HUES64 (cell line): Measurements from ENCODE around the gene LSM3.

ENCODE experiments used
- H3K27ac ChIP-seq: 2 replicates; pipeline ENCODE4 v1.7.0; 2013; ENCODE audit warnings: low read depth, low read length, inconsistent platforms
- H3K27me3 ChIP-seq: 2 replicates; pipeline ENCODE4 v1.6.1; 2013; ENCODE audit warnings: mild to moderate bottlenecking, low read length; ENCODE audit not compliant: insufficient read depth
- H3K36me3 ChIP-seq: 2 replicates; pipeline ENCODE4 v1.6.1; 2013; ENCODE audit warnings: mild to moderate bottlenecking, low read length; ENCODE audit not compliant: insufficient read depth
- H3K4me1 ChIP-seq: 2 replicates; pipeline ENCODE4 v1.6.1; 2013; ENCODE audit warnings: mild to moderate bottlenecking, low read length, moderate library complexity; ENCODE audit not compliant: insufficient read depth
- H3K4me3 ChIP-seq: 2 replicates; pipeline ENCODE4 v1.5.1; 2013; ENCODE audit warnings: mild to moderate bottlenecking, low read length, moderate library complexity
- H3K9ac ChIP-seq: 2 replicates; pipeline ENCODE4 v1.6.1; 2013; ENCODE audit warnings: mild to moderate bottlenecking, low read depth, low read length
- H3K9me3 ChIP-seq: 2 replicates; pipeline ENCODE4 v1.6.1; 2013; ENCODE audit warnings: low read depth, low read length; ENCODE audit not compliant: insufficient read depth
- WGBS: fragments of 150-250, 120-280 bp; methylation state at CpG from one replicate; pipeline ENCODE4 v1.1.7; 2013; ENCODE audit warnings: missing lambda C conversion rate; 5-methylcytosine and 5-hydroxymethylcytosine counted together

LSM3 gene

DNA sequence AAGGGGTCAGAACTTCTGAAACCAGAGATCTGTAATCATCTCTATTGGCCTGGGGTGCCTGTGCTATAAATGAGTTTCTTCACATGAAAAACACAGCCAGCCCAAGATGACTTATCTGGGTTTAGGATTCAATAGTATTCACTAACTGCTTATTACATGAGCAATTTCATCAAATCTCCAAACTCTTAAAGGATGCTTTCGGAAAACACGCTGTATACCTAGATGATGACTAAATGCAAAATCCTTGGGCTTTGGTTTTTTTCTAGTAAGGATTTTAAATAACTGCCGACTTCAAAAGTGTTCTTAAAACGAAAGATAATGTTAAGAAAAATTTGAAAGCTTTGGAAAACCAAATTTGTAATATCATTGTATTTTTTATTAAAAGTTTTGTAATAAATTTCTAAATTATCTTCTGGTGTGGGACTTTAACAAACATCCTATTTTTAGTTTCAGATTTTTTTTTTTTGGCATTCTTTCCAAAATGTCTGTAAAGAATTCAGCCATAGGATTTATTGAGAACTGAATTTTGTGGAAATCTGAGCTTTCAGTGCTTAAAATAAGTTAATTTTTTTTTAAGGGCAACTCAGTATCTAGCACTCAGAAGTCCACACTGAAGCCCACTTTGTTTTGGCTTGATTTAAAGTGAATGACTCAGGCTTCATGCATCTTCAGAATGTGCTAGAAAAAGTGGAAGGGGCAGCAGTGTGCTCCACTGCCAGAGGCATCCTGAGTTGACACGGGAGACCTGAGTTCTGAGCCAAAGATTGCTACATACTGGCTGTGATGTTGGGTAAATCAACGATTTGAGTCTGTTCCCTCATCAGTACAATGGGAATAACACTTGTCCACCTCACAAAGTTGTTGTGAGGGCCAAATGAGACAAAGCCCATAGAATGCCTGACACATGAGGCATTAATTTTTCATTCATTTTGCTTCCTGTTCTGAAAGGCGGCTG is 35.1 kb upstream of the LSM3 start:
- peaks cover 56% of the 10 kb centered on the region for H3K36me3 ChIP-seq
- H3K9me3 ChIP-seq: no peaks in the 10 kb centered on the region
- H3K4me3 ChIP-seq: no peak overlapping the region
- H3K9ac ChIP-seq: peak overlapping the region; percentile 52; the same call in 1 of the 2 replicates
- H3K27me3 ChIP-seq: no peaks in the 10 kb centered on the region
- H3K27ac ChIP-seq: peak overlapping the region; percentile 73
- peaks cover 37% of the 10 kb centered on the region; the same call in 1 of the 2 replicates for H3K4me1 ChIP-seq
- 82% methylated on average over 7 of the region's 7 CpGs for WGBS

DNA sequence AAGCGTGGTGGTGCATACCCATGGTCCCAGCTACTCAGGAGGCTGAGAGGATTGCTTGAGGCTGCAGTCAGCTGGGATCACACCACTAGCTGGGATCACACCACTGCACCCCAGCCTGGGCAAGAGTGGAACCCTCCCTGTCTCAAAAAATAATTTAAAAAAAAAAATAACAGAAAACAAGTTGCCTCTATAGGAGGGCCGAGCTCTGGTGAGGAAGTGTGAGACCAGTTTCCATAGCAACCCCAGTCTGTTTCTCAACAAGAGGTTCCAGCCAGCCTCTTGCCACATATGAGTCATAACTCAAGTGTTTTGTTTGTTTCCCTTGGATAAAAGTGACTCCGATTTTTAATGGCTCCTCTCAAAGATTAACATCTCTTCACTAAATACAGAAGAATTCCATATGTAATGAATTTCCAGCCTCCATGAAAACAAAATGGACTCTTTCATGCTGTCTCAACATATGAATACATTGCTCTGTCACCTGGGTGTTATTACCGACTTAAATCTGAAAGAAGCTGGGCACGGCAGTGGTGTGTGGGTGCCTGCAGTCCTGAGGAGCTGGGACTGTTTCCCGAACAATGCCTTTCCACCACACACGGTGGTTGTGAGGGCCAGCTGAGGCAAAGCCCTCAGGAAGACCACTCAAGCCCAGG is 34.1 kb upstream of the LSM3 start:
- 55% methylated on average over 7 of the region's 7 CpGs for WGBS
- peak overlapping the region; percentile 64; the same call in 1 of the 2 replicates for H3K9ac ChIP-seq
- no peak overlapping the region for H3K4me3 ChIP-seq

DNA sequence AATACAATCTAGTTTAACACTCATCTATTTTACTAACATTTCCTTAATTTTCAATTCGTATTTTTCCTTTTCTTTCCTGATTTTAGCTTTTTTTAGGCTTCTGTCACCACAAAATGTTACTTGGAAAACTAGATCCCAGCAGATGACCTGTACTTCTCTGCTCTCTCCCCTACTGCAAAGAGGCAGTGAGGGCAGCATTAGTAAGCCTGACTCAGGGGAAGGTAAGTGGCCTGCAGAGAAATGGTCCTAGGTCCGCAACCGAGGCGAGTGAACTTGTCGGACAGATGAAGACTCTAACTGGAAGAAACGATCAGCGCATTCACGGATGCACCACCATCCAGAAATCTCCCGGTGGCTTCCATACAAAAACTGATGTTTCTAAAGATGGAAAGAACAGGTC is 33.4 kb upstream of the LSM3 start:
- peaks cover 46% of the 10 kb centered on the region for H3K36me3 ChIP-seq
- H3K27ac ChIP-seq: peak overlapping the region; percentile 73
- H3K27me3 ChIP-seq: no peaks in the 10 kb centered on the region
- H3K9me3 ChIP-seq: no peaks in the 10 kb centered on the region
- H3K4me3 ChIP-seq: no peak overlapping the region
- WGBS: 93% methylated on average over 9 of the region's 9 CpGs
- peak overlapping the region; percentile 64; the same call in 1 of the 2 replicates for H3K9ac ChIP-seq
- peaks cover 37% of the 10 kb centered on the region; the same call in 1 of the 2 replicates for H3K4me1 ChIP-seq

More for the DNA sequence above, 34.1 kb upstream of the LSM3 start:
- no peaks in the 10 kb centered on the region for H3K27me3 ChIP-seq
- H3K4me1 ChIP-seq: peaks cover 37% of the 10 kb centered on the region; the same call in 1 of the 2 replicates
- H3K36me3 ChIP-seq: peaks cover 50% of the 10 kb centered on the region
- peak overlapping the region; percentile 73 for H3K27ac ChIP-seq
- H3K9me3 ChIP-seq: no peaks in the 10 kb centered on the region

DNA sequence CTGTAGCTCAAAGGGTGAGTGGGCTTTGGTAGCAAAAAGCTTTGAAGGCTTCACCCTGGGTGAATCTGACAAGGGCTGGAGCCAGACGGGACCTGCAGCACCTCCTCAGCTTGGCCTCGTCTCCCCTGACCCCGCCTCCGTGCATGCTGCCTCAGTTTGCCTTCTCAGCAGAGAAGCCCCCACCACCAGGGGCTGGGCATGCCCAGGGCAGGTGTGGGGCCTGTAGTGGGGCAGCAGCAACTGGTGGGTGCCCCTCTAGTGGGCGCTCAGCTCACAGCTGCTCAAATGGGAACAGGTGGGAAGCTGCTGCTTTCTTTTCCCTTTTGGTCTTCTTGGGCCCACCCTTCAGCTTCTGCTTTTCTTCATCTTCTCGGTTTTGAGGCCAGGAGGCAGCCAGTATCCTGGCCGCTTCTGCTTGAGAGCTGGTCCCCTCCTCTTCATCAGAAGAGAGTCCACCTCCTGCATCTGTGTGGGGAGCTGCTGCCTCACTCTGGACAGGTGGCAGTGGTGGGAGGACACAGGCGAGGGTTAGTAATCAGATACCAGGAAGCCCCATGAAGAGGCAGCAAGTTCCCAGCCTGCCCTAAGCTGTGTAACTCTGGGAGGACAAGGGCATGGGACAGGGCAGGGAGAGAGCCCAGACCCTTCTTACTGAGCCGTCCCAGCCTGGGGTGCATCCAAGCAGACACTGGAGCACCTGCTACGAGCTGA is 32.8 kb upstream of the LSM3 start:
- peaks cover 45% of the 10 kb centered on the region for H3K36me3 ChIP-seq
- H3K27ac ChIP-seq: peak overlapping the region; percentile 73
- H3K27me3 ChIP-seq: no peaks in the 10 kb centered on the region
- H3K4me1 ChIP-seq: peaks cover 37% of the 10 kb centered on the region; the same call in 1 of the 2 replicates
- H3K9ac ChIP-seq: no peak overlapping the region; the same call in 1 of the 2 replicates
- 96% methylated on average over 10 of the region's 10 CpGs for WGBS
- no peaks in the 10 kb centered on the region for H3K9me3 ChIP-seq
- H3K4me3 ChIP-seq: no peak overlapping the region

DNA sequence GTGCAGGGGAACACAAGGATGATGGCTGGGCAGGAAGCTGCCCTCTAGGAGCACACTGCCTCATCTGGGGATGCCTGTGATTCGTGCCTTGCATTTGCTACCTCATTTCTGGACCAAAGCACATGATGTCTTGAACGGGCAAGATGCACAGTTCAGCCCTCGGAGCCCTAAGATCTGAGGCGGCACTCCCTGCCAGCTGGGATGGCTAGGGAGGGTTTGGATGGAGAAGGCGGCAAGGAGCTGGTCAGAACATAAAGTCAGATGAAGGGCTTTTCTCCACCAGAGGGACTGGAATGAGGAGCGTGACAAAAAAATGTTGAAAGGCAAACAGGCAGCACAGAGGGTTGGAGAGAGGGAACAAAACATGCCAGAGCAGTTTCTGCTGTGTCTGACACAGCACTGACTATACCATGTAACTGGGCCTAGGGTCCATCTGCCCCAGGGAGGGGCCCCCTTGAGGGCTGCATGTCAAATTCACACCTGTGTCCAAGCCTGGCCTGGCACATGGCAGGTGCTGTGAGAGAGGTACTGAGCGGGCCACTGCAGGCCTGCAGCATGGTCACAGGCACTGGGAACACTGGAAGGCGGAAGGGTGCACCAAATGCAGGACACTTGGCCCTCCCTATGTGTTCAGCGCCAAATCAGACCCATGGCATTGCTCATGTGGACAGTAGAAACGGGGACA is 32.1 kb upstream of the LSM3 start:
- Histone ChIP-seq H3K27me3 (no peaks in the 10 kb centered on the region), H3K9me3 (no peaks in the 10 kb centered on the region), H3K9ac (no peak overlapping the region), H3K4me3 (no peak overlapping the region), H3K36me3 (peaks cover 38% of the 10 kb centered on the region), H3K27ac (no peak overlapping the region), H3K4me1 (peaks cover 37% of the 10 kb centered on the region; the same call in 1 of the 2 replicates)
- 94% methylated on average over 10 of the region's 10 CpGs for WGBS

DNA sequence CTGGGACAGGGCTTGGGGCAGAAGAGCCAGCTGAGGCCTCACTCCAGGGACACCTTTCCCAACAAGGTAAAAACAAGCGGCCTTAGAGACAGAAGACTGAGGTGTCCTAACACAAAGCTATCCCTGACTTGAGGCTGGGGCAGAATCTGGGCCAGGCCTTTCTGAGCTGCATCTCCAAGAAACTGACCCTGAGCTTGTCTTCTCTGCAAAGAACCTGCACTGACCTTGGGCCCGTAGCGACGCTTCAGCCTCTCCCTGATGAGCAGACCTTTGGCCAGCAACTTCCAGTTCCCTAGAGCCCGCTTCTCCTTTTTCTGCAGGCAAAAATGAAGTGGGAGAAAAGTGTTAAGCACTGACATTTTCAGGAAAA is 31.6 kb upstream of the LSM3 start:
- Histone ChIP-seq H3K36me3 (peaks cover 38% of the 10 kb centered on the region), H3K27ac (no peak overlapping the region)

DNA sequence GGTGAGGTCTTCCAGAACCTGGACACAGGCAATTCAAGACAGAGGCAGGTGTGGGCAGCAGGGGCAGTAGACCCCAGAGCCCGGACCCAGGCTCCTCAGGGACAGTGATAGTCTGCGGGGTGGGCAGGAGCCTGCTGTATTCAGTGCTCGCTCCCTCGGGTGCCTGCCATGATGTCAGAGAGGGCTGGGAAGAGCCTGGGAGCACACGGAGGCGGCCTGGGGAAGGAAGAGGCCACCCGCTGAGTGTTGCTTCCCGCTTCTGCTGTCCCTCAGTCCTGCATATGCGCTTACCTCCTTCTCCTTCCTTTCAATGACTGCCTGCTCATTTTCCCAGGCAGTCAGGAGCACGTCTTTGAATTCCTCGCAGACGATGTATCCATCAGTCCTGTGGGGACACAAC is 31.0 kb upstream of the LSM3 start:
- no peaks in the 10 kb centered on the region for H3K27me3 ChIP-seq
- no peak overlapping the region for H3K9ac ChIP-seq
- peaks cover 38% of the 10 kb centered on the region for H3K36me3 ChIP-seq
- peaks cover 33% of the 10 kb centered on the region; the same call in 1 of the 2 replicates for H3K4me1 ChIP-seq
- WGBS: 60% methylated on average over 12 of the region's 12 CpGs
- H3K4me3 ChIP-seq: no peak overlapping the region
- H3K27ac ChIP-seq: no peak overlapping the region; the same call in 1 of the 2 replicates
- no peaks in the 10 kb centered on the region for H3K9me3 ChIP-seq

More for the DNA sequence above, 31.6 kb upstream of the LSM3 start:
- Histone ChIP-seq H3K9ac (no peak overlapping the region), H3K4me1 (peaks cover 37% of the 10 kb centered on the region; the same call in 1 of the 2 replicates), H3K9me3 (no peaks in the 10 kb centered on the region), H3K27me3 (no peaks in the 10 kb centered on the region), H3K4me3 (no peak overlapping the region)
- WGBS: 92% methylated on average over 5 of the region's 5 CpGs

DNA sequence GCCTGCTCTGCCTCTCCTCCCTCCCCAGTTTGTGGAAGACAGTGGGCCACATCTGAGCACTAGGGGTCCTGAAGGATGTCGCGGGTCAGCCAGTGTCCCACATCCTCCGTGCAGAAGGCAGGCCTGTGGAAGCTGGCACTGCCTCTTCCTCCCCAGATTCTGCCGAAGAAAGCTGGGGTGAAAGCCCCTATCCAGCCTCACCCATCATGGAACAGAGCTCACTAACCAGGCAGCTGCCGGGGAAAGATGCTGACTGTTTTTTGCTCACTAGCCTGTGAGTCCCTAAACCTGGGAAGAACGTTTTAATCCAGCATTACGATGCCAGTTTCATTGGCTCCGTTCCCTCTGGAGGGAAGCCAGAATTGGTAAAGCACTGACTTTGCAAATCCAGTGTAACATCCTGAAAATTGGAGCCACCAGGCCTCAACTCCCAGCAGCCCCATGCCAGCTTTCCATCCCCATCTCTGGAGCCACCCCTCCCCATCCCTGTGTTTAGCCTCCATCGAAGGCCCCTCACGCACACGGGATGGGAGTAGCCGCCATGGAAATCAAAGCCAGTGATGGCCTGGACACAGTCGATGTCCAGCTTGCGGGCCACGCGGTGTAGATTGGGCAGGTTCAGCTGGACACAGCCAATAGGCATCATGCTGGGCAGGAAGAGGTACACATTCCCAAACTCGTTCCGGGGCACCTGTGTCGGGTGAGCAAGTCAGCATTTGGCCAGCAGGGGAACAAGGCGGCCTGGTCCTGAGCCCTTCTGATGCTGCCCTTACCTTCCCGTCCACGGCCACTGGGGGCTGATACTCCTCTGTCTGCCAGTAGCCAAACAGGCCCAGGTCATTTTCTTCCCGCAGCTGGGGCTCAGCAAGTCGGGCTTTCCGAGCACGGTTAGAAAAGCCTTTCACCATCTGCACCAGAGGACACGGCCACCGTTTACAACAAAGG is 30.3 kb upstream of the LSM3 start:
- no peaks in the 10 kb centered on the region for H3K27me3 ChIP-seq
- no peak overlapping the region for H3K4me3 ChIP-seq
- no peaks in the 10 kb centered on the region for H3K9me3 ChIP-seq
- peaks cover 39% of the 10 kb centered on the region for H3K36me3 ChIP-seq
- WGBS: 78% methylated on average over 28 of the region's 28 CpGs
- H3K9ac ChIP-seq: no peak overlapping the region
- no peak overlapping the region; the same call in 1 of the 2 replicates for H3K27ac ChIP-seq
- peaks cover 26% of the 10 kb centered on the region; the same call in 1 of the 2 replicates for H3K4me1 ChIP-seq

DNA sequence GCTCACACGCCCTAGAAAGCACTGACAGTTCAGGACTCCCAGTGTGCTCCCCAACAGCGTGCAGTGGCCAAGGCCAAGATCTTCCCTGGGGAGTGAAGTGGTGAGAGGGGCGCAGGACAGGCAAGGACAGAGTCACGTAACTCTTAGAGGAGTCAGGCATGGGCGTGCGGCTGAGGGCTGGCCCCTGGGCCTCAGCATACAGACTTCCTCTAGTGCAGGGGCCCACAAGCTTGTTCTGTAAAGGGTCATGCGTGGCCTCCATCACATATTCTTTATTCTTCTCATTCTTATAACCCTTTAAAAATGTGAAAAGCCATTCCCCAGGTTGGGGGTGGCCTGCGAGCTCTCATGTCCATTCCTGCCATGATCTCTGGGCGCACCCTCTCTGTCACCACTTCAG is 28.5 kb upstream of the LSM3 start:
- H3K4me3 ChIP-seq: no peak overlapping the region
- H3K4me1 ChIP-seq: peaks cover 8% of the 10 kb centered on the region; the same call in 1 of the 2 replicates
- no peaks in the 10 kb centered on the region for H3K9me3 ChIP-seq
- peaks cover 55% of the 10 kb centered on the region for H3K36me3 ChIP-seq
- no peaks in the 10 kb centered on the region for H3K27me3 ChIP-seq
- no peak overlapping the region for H3K27ac ChIP-seq
- H3K9ac ChIP-seq: no peak overlapping the region
- 93% methylated on average over 9 of the region's 9 CpGs for WGBS
